ENCODE measurements around the gene GPR137. TPM values are rescaled to one million over a fixed set of nuclear protein-coding genes. Genes with fewer than 3 reads are reported as not detected.
A peak's percentile ranks its signal among the peaks of the same experiment; 100 is the strongest.

GPR137 gene
- total RNA-seq, 1 experiment from 2014 or later = 51.8 TPM

DNA sequence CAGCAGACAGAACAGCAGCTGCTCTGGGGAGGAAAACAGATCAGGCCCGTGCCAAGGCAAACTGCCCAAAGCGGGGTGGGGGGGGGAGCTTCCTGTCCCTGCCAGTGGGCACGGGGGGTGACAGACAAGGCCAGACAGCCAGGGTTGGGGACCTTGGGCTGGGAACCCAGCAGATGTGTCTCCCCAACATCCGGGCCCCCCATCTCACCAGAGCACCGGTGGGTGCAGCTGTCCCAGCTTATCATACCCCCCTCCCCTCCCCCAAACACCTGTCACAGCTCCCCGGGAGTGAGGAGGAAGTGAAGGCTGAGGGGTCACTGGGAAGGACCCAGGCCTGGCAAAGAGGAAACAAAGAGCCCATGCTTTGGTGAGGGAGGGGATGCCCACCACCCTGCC, 40.2 kb upstream of the GPR137 start:
- no peak overlapping the region for H3K27ac Mint-ChIP-seq

GRCh38 chr11:64245797-64246620, 39.6 kb upstream of the GPR137 start:
- ChIA-PET CTCF (interaction anchor here (0.7 to 2.1 kb wide), 8 partner anchors 20 to 109 kb away, joined by 3 to 11 read pairs (median 5); partner anchors contain the start of genes ESRRA, NUDT22 and TRPT1), POLR2A (interaction anchor here (0.6 to 1.9 kb wide), 10 partner anchors 17 to 465 kb away, joined by 3 to 7 read pairs (median 4); partner anchors contain the start of genes ESRRA, NUDT22, STIP1 and TRPT1)
- Mint-ChIP-seq H3K9me3 (no peaks in the 10 kb centered on the region), H3K4me1 (peaks cover 50% of the 10 kb centered on the region), H3K27me3 (ENCODE audit: low read depth) (no peaks in the 10 kb centered on the region), H3K27ac (peak overlapping the region; percentile 60), H3K4me3 (peak overlapping the region; percentile 85), H3K36me3 (peaks cover 8% of the 10 kb centered on the region)
- ATAC-seq (no peak), DNase-seq (ENCODE audit: low spot score) (no peak)
- no peak for TF ChIP-seq ETV6 (CRISPR knock-in tag; IDR thresholded peaks at IDR 0.05)
- TF ChIP-seq, protein P1, sequence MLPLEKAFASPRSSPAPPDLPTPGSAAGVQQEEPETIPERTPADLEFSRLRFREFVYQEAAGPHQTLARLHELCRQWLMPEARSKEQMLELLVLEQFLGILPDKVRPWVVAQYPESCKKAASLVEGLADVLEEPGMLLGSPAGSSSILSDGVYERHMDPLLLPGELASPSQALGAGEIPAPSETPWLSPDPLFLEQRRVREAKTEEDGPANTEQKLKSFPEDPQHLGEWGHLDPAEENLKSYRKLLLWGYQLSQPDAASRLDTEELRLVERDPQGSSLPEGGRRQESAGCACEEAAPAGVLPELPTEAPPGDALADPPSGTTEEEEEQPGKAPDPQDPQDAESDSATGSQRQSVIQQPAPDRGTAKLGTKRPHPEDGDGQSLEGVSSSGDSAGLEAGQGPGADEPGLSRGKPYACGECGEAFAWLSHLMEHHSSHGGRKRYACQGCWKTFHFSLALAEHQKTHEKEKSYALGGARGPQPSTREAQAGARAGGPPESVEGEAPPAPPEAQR (CRISPR knock-in tag; IDR thresholded peaks at IDR 0.05) = no peak
- no peak; the same call in 1 of the 2 replicates for TF ChIP-seq TEAD1 (CRISPR knock-in tag; IDR thresholded peaks at IDR 0.05)
- no peak for TF ChIP-seq ZNF281 (CRISPR knock-in tag; IDR thresholded peaks at IDR 0.05)
- TF ChIP-seq GTF2I (CRISPR knock-in tag; conservative IDR thresholded peaks at IDR 0.05) = 0 out of 2 replicates have a peak, but pooled peaks have one; percentile 40
- TF ChIP-seq AFF4 (CRISPR knock-in tag; IDR thresholded peaks at IDR 0.05; ENCODE audit: borderline replicate concordance) = no peak
- no peak for TF ChIP-seq SMAD4 (CRISPR knock-in tag; IDR thresholded peaks at IDR 0.05)
- TF ChIP-seq ESRRA (CRISPR knock-in tag; IDR thresholded peaks at IDR 0.05; ENCODE audit: borderline replicate concordance) = 0 out of 2 replicates have a peak, but pooled peaks have one; percentile 1
- TF ChIP-seq SMAD3 (CRISPR knock-in tag; IDR thresholded peaks at IDR 0.05; ENCODE audit: borderline replicate concordance) = no peak
- TF ChIP-seq TP53 (CRISPR knock-in tag; IDR thresholded peaks at IDR 0.05) = no peak
- TF ChIP-seq FOXP4 (CRISPR knock-in tag; IDR thresholded peaks at IDR 0.05) = 0 out of 2 replicates have a peak, but pooled peaks have one; percentile 25
- no peak for TF ChIP-seq ATF1 (CRISPR knock-in tag; IDR thresholded peaks at IDR 0.05)
- TF ChIP-seq FOXP1 (CRISPR knock-in tag; IDR thresholded peaks at IDR 0.05; ENCODE audit: borderline replicate concordance) = peak; percentile 36; the same call in 1 of the 2 replicates
- no peak for TF ChIP-seq ZNF671 (CRISPR knock-in tag; IDR thresholded peaks at IDR 0.05)
- no peak for TF ChIP-seq HMGXB4 (CRISPR knock-in tag; IDR thresholded peaks at IDR 0.05)

More for the DNA sequence above, 40.2 kb upstream of the GPR137 start:
- no peak for TF ChIP-seq E2F4 (CRISPR knock-in tag; IDR thresholded peaks at IDR 0.05; ENCODE audit: borderline replicate concordance, low read depth)
- 0 out of 2 replicates have a peak, but pooled peaks have one; percentile 7 for TF ChIP-seq ESRRA (CRISPR knock-in tag; IDR thresholded peaks at IDR 0.05; ENCODE audit: borderline replicate concordance)
- TF ChIP-seq, protein P2, sequence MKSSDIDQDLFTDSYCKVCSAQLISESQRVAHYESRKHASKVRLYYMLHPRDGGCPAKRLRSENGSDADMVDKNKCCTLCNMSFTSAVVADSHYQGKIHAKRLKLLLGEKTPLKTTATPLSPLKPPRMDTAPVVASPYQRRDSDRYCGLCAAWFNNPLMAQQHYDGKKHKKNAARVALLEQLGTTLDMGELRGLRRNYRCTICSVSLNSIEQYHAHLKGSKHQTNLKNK (CRISPR knock-in tag; IDR thresholded peaks at IDR 0.05) = no peak
- Mint-ChIP-seq H3K4me3 (peak overlapping the region; percentile 85), H3K9me3 (no peaks in the 10 kb centered on the region), H3K27me3 (ENCODE audit: low read depth) (no peaks in the 10 kb centered on the region), H3K36me3 (peaks cover 8% of the 10 kb centered on the region), H3K4me1 (peaks cover 49% of the 10 kb centered on the region)
- ATAC-seq (no peak), DNase-seq (ENCODE audit: low spot score) (no peak)
- CTCF ChIA-PET = interaction anchor here (0.7 to 3.2 kb wide), 5 partner anchors 20 to 86 kb away, joined by 3 to 14 read pairs (median 7); partner anchors contain the start of genes NUDT22 and TRPT1
- POLR2A ChIA-PET = interaction anchor here (0.8 to 1.9 kb wide), 5 partner anchors 22 to 60 kb away, joined by 3 to 7 read pairs (median 4); partner anchors contain the start of genes ESRRA and STIP1
